HG03159 (cell line): ENCODE results near the gene POU2AF1.

Source experiments
- ATAC-seq: cut with Tn5 transposase; IDR thresholded peaks from one replicate; pipeline ENCODE4 v1.9.1; 2021; ENCODE audit warnings: mild to moderate bottlenecking, moderate library complexity; ENCODE audit not compliant: unreplicated experiment

Gene POU2AF1

GRCh38 chr11:111349191-111349695 lies 29.8 kb downstream of the POU2AF1 start:
- ATAC-seq: no peak

- ATAC-seq: no peak
Observed at GRCh38 chr11:111348147-111348546, 30.9 kb downstream of the POU2AF1 start.

- ATAC-seq: no peak
Observed at GRCh38 chr11:111347723-111348115, 31.4 kb downstream of the POU2AF1 start.

DNA sequence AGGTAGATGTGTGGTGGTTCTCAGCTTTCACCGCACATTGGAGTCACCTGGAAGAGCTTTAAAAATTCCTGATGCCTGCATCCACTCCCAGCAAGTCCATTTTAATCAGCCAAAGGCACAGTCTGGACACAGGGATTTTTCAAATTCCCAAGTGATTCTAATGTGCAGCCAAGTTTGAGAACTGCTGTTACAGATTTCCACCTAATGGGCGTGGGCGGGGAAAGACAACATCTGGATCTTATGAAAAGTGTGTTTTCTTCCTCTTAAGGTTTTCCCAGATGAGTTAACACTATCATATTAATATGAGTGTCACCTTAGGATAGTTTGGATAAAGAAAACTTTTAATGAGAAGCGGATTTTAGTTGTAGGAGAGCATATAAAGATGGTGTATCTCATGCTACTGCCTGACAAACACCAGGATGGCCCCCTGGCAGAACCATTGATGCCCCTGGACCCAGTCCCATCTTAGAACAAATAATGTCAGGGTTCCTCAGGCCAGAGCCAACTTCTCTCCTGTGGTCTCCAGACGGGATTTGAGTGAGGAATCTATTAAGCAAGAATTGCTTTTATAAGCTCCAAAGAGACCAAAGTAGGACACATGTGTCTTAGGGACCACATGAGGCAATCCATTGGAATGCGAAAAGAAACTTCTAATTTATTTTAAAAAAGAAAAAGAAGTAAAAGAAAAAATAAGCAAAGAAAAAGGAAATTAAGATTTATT lies 31.9 kb downstream of the POU2AF1 start:
- ATAC-seq: no peak

DNA sequence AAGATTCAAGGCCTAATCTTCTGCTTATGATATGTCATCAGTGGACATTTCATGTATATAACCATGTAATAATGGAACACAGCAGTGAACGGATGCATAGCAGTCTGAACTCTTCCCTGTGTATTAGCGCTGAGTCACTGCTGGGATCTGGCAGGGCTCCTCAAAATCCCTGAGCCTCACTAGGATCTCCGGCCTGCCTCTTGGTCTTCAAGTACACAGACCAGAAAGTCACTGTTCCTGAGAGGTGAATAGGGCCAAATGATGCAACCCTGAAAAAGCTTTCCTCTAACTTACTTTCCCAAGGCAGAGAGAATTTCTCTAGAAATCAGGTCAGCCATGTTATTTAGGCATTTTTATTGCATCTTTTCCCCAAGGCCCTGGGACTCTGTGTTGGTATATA lies 35.0 kb downstream of the POU2AF1 start:
- no peak for ATAC-seq

GRCh38 chr11:111342329-111342728 lies 36.7 kb downstream of the POU2AF1 start:
- no peak for ATAC-seq

- no peak for ATAC-seq
Observed at GRCh38 chr11:111339758-111340388, 39.2 kb downstream of the POU2AF1 start.

- no peak for ATAC-seq
Observed at GRCh38 chr11:111336582-111337256, 42.4 kb downstream of the POU2AF1 start.

DNA sequence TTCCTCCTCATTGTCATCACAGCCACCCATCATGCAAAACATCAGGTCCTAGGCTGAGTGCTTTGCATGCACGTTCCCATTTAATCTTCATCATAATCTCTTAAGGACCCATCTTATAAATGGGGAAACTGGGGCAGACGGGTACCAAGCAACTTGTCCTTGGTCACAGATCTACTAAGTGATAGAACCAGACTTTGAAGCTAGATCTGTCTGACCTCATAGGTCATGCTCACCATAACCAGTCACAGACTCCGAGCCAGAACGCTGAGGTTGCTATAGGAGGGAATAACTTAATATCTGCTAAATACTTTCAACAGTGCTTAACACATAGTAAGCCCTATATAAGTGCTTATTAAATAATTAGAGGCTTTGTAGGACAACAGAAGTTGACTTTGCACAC lies 43.0 kb downstream of the POU2AF1 start:
- no peak for ATAC-seq

DNA sequence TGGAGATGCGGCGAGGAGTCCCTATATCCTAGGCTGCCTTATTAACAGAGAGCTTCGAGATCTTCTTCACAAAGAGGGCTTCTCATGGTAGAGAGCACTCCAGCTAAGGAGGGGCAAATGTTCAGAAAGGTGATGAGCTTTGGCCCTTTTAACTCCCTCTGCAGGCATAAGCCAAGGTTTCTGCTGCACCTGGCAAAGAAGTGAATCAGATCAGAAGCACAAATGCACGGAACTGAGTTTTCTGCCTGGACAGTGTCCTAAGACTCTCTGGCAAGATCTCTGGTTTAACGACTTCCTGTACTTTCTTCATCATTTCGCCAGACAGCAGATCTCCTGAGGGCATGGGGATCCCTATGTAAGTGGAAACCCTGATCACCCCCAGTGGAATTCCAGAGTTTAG lies 43.5 kb downstream of the POU2AF1 start:
- no peak for ATAC-seq

GRCh38 chr11:111334532-111335502 lies 44.3 kb downstream of the POU2AF1 start:
- ATAC-seq: no peak

- no peak for ATAC-seq
Observed at GRCh38 chr11:111331711-111332479, 47.2 kb downstream of the POU2AF1 start.

- ATAC-seq: no peak
Observed at GRCh38 chr11:111330234-111330893, 48.7 kb downstream of the POU2AF1 start.

DNA sequence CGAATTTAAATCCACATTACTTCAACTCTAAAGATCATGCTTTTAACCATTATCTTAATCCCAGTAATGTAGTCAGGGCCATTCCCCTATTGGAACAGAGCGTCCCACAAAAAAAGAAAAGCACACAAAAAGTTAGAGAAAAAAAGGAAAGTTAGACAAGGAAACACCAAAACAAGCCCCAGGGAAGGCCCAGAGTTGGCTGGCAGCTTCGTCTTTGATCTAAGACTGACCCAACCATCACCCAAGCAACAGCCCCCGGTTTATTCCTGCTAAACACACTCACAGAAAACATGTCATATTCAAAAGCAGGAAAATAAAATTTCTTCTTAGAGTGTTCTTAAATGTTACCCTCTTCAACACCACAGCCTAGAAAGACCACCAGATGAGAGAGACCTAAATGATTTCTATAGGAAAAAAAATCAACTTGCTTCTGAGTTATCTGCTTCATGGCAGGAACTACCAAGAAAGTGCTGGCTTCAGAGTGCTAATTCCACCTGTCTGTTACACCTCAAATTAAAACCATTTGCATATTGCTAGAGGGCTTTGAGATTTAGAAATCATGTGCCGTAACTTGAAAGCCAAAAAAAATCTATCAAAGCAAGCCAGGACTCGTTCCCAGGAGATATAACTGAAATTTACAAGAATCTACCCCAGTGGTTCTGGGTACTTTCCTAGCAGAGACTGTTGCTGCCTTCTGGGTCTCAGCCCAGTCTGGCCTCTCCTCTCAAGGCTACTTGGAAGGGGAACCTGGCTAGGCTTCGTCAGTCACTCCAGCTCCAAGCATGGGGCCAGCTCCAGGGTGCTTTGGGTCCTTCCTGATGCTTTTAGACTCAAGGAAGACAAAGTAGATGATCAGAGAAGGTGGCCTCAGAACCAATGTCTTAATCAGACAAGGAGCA lies 49.5 kb downstream of the POU2AF1 start:
- no peak for ATAC-seq

- ATAC-seq: no peak
Observed at GRCh38 chr11:111327908-111328624, 51.0 kb downstream of the POU2AF1 start.

GRCh38 chr11:111326824-111327223 lies 52.3 kb downstream of the POU2AF1 start:
- ATAC-seq: no peak

DNA sequence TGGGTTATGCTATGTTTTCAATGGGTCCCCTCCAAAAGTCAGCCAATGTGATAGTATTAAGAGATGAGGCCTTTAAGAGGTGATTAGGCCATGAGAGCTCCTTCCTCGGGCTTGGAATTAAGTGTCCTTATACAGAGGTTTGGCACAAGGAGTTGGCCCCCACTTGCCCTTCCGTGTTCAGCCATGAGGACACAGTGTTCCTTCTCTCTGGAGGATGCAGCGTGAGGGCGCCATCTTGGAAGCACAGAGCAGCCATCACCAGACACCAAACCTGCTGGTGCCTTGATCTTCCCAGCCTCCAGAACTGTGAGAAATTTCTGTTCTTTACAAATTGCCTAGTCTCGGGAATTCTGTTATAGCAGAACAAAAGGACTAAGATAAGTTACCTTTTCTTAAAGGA lies 53.8 kb downstream of the POU2AF1 start:
- no peak for ATAC-seq

DNA sequence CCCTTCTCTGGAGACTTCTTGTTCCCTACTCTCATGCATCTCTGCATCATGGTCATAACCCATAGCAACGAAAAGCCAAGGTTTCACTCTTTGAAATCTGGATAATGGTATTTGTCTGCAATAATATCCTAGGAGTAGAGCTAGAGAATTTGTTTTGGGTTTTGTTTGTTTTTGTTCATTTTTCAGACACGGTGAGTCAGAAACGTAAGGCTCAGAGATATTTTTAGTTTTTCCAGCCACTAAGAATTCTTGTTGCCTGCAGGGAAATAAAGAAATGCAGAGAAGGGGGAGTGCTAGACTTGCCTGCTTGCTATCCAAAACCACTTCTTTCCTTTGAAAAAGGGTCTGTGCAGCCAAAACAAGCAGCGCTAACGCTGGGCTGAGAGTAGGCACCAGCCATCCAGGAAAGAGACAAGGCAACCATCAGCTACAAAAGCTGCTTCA lies 54.8 kb downstream of the POU2AF1 start:
- ATAC-seq: no peak
